Transverse colon (tissue), 4 donors: Measurements from ENCODE around the gene MTMR10.

ENCODE experiments used
- EP300 ChIP-seq: sonication (generic); formaldehyde crosslinking; IDR thresholded peaks from one replicate; pipeline ENCODE4 v1.6.1; 2017; ENCODE audit warnings: antibody characterized with exemption, low read depth
- POLR2A ChIP-seq: fragments of 450-650 bp; IDR thresholded peaks from one replicate; pipeline ENCODE4 v1.6.1; 2016; ENCODE audit warnings: antibody characterized with exemption, mild to moderate bottlenecking, moderate library complexity
- POLR2AphosphoS5 ChIP-seq, 3 donors: sonication (generic); formaldehyde crosslinking; IDR thresholded peaks; one replicate each; pipeline ENCODE4 v1.6.1; 2016; ENCODE audit warnings: antibody characterized with exemption in 3 of 3
- TF ChIP-seq, protein P1 (sequence below), 5 experiments: fragments of 200-600 bp in 3 of 5; fragments of 450-650 bp in 2 of 5; sonication (generic) in 3 of 5; IDR thresholded peaks; 1 replicate in 2 of 5; 2 replicates in 3 of 5; pipeline ENCODE4 v1.5.1; 2016 to 2017; ENCODE audit warnings: antibody characterized with exemption in 5 of 5, inconsistent platforms in 3 of 5, mild to moderate bottlenecking in 2 of 5, moderate library complexity in 1 of 5

GRCh38 chr15:31020542-31020941 is 29.1 kb upstream of the MTMR10 start:
- TF ChIP-seq, protein P1, sequence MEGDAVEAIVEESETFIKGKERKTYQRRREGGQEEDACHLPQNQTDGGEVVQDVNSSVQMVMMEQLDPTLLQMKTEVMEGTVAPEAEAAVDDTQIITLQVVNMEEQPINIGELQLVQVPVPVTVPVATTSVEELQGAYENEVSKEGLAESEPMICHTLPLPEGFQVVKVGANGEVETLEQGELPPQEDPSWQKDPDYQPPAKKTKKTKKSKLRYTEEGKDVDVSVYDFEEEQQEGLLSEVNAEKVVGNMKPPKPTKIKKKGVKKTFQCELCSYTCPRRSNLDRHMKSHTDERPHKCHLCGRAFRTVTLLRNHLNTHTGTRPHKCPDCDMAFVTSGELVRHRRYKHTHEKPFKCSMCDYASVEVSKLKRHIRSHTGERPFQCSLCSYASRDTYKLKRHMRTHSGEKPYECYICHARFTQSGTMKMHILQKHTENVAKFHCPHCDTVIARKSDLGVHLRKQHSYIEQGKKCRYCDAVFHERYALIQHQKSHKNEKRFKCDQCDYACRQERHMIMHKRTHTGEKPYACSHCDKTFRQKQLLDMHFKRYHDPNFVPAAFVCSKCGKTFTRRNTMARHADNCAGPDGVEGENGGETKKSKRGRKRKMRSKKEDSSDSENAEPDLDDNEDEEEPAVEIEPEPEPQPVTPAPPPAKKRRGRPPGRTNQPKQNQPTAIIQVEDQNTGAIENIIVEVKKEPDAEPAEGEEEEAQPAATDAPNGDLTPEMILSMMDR (IDR thresholded peaks at IDR 0.05): no peak
- TF ChIP-seq POLR2A: no peak
- TF ChIP-seq POLR2AphosphoS5 (IDR thresholded peaks at IDR 0.05): no peak
- no peak for TF ChIP-seq EP300
